Osteoblast (primary cell): ENCODE data around the gene HTR4. TPM values are rescaled to one million over a fixed set of nuclear protein-coding genes. Genes with fewer than 3 reads are reported as not detected.

Source experiments
- DNase-seq: peaks from one replicate; pipeline ENCODE4 v3.0.0; 2011; ENCODE audit warnings: low spot score, mixed read lengths; ENCODE audit not compliant: insufficient read length; ENCODE audit errors: missing footprints
- H2AFZ ChIP-seq: 2 replicates; pipeline ENCODE4 v1.6.0; 2011; ENCODE audit warnings: mild to moderate bottlenecking, low read length
- H3K27ac ChIP-seq: 2 replicates; pipeline ENCODE4 v1.5.1; 2011; ENCODE audit warnings: mild to moderate bottlenecking, low read depth, low read length, moderate library complexity
- H3K27me3 ChIP-seq: 2 replicates; pipeline ENCODE4 v1.6.0; 2012; ENCODE audit warnings: mild to moderate bottlenecking, control low read depth, inconsistent platforms, low read length, moderate library complexity; ENCODE audit not compliant: insufficient read depth
- H3K36me3 ChIP-seq: 2 replicates; pipeline ENCODE4 v1.5.1; 2011; ENCODE audit warnings: mild to moderate bottlenecking, low read length, control low read depth, moderate library complexity; ENCODE audit not compliant: insufficient read depth
- H3K4me1 ChIP-seq: 2 replicates; pipeline ENCODE4 v1.5.1; 2011; ENCODE audit warnings: mild to moderate bottlenecking, low read length, control low read depth, moderate library complexity; ENCODE audit not compliant: insufficient read depth
- H3K4me2 ChIP-seq: 2 replicates; pipeline ENCODE4 v1.6.0; 2011; ENCODE audit warnings: mild to moderate bottlenecking, low read length; ENCODE audit not compliant: insufficient read depth
- H3K4me3 ChIP-seq: fragments of 200-600 bp; sonication (generic); 3 replicates; pipeline ENCODE4 v1.5.1; 2012; ENCODE audit warnings: mild to moderate bottlenecking, low read length, inconsistent platforms; ENCODE audit not compliant: insufficient read depth
- H3K79me2 ChIP-seq: 2 replicates; pipeline ENCODE4 v1.6.0; 2012; ENCODE audit warnings: mild to moderate bottlenecking, low read length, control low read depth, inconsistent platforms; ENCODE audit not compliant: insufficient read depth
- H3K9me3 ChIP-seq: 2 replicates; pipeline ENCODE4 v1.5.1; 2011; ENCODE audit warnings: low read depth, low read length, control low read depth
- H4K20me1 ChIP-seq: 2 replicates; pipeline ENCODE4 v1.6.0; 2012; ENCODE audit warnings: mild to moderate bottlenecking, low read length, control low read depth; ENCODE audit not compliant: insufficient read depth
- total RNA-seq: library from RNA; depleted of rRNA; stranded (reverse); fragments of >200 nt; gene quantifications from 2 replicates; pipeline ENCODE4 v1.2.3, GENCODE V29; 2012
- TF ChIP-seq, protein P1 (sequence below): IDR thresholded peaks from 2 replicates; pipeline ENCODE4 v1.5.1; 2011; ENCODE audit warnings: mild to moderate bottlenecking, low read depth, low read length, moderate library complexity; ENCODE audit errors: extremely low read depth

HTR4 gene
- total RNA-seq, 1 donor, result not detected

DNA sequence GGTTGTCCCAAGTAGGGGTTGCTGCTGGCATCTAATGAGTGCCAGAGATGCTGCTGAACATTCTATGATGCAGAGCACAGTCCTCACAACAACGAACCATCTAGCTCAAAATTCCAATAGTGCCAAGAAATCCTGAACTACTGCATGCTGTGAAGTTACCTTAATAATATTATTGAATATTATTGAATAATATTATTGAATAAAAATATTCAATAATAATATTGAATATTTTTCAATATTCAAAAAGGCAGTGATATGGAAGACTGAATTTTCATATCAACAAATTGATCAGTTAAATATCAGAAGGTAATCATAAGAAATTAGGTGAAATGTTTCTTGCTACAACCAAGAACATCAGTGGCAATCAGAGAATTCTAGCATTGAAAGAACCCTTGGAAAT lies 2.8 kb downstream of the HTR4 start:
- H3K27ac ChIP-seq, result no peak overlapping the region

DNA sequence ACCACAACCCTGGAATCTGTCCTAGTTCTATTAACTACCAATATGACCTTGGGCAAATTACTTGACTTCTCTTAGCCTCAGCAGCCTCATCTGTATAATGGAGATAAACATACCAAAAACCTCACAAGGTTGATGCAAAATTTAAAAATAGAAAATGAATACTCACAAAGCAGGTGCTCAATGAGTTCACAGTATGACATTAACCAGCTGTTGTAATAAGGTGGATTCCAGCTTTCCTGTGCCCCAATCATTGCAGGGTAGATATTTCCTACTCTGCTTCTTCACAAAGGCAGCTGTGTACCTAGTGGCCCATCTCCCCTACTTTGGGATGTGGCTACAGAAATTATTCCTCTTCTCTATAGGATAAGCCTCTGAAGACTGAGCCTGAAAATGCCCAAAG lies 8.8 kb downstream of the HTR4 start:
- H3K79me2 ChIP-seq, result no peaks in the 10 kb centered on the region
- H3K4me3 ChIP-seq, result no peak overlapping the region
- no peak for DNase-seq
- H3K27me3 ChIP-seq, result no peaks in the 10 kb centered on the region
- H2AFZ ChIP-seq, result no peak overlapping the region
- TF ChIP-seq, protein P1, sequence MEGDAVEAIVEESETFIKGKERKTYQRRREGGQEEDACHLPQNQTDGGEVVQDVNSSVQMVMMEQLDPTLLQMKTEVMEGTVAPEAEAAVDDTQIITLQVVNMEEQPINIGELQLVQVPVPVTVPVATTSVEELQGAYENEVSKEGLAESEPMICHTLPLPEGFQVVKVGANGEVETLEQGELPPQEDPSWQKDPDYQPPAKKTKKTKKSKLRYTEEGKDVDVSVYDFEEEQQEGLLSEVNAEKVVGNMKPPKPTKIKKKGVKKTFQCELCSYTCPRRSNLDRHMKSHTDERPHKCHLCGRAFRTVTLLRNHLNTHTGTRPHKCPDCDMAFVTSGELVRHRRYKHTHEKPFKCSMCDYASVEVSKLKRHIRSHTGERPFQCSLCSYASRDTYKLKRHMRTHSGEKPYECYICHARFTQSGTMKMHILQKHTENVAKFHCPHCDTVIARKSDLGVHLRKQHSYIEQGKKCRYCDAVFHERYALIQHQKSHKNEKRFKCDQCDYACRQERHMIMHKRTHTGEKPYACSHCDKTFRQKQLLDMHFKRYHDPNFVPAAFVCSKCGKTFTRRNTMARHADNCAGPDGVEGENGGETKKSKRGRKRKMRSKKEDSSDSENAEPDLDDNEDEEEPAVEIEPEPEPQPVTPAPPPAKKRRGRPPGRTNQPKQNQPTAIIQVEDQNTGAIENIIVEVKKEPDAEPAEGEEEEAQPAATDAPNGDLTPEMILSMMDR, result no peak
- H3K4me2 ChIP-seq, result no peak overlapping the region
- no peaks in the 10 kb centered on the region for H4K20me1 ChIP-seq
- H3K9me3 ChIP-seq, result no peaks in the 10 kb centered on the region
- H3K27ac ChIP-seq, result no peak overlapping the region
- H3K4me1 ChIP-seq, result no peaks in the 10 kb centered on the region
- H3K36me3 ChIP-seq, result no peaks in the 10 kb centered on the region

More for the DNA sequence above, 2.8 kb downstream of the HTR4 start:
- Histone ChIP-seq H2AFZ (no peak overlapping the region), H3K9me3 (no peaks in the 10 kb centered on the region), H4K20me1 (no peaks in the 10 kb centered on the region), H3K36me3 (no peaks in the 10 kb centered on the region), H3K4me3 (no peak overlapping the region), H3K4me2 (no peak overlapping the region), H3K27me3 (peaks cover 16% of the 10 kb centered on the region), H3K79me2 (no peaks in the 10 kb centered on the region), H3K4me1 (no peaks in the 10 kb centered on the region)
- DNase-seq, result no peak
- TF ChIP-seq, protein P1, result no peak

DNA sequence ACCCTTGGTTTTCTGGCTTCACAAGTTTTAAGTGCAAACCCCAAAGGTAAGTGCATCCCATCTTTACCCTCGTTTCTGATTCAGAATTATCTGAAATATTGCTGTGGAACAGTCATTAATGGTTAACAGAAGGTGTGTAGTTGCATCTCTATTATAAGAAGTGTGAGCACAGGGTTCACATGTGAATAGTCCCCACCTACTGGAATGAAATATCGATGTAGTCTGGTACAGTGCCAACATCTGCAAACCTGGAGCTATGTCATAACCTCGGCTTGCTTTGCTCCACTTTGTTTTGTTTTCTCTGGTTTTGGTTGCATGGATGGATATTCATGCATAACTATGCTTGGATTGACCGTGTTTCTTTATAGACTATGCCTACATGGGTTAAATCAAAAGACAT lies 12.6 kb downstream of the HTR4 start:
- H3K9me3 ChIP-seq, result no peaks in the 10 kb centered on the region
- no peak for DNase-seq
- H2AFZ ChIP-seq, result no peak overlapping the region
- H3K4me3 ChIP-seq, result no peak overlapping the region
- H3K79me2 ChIP-seq, result no peaks in the 10 kb centered on the region
- H3K27me3 ChIP-seq, result no peaks in the 10 kb centered on the region
- H3K27ac ChIP-seq, result no peak overlapping the region
- H4K20me1 ChIP-seq, result no peaks in the 10 kb centered on the region
- no peaks in the 10 kb centered on the region for H3K36me3 ChIP-seq
- no peak overlapping the region for H3K4me2 ChIP-seq
- TF ChIP-seq, protein P1, result no peak
- H3K4me1 ChIP-seq, result no peaks in the 10 kb centered on the region

DNA sequence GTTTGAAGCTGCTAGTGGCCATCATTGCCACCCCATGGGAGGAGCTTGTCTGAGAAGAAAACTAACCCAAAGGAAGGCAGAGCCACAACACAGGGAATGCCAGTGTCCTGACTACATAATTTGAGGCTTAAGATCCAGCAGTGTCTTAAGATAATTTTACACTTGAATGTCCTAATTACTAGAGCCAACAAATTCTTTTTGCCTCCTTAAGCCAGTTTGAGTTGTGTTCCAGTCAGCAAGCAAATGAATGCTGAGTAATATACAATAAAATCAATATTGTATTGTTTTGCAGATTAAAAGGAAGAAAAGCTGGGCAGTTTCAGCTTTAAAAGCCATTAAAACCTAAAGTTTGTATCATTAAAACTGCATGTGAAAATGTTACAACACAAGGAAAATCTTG lies 13.9 kb downstream of the HTR4 start:
- Histone ChIP-seq H3K36me3 (no peaks in the 10 kb centered on the region), H3K4me2 (no peak overlapping the region)
- TF ChIP-seq, protein P1, result no peak

More for the DNA sequence above, 13.9 kb downstream of the HTR4 start:
- H3K27ac ChIP-seq, result no peak overlapping the region
- no peaks in the 10 kb centered on the region for H3K4me1 ChIP-seq
- no peak overlapping the region for H2AFZ ChIP-seq
- no peaks in the 10 kb centered on the region for H3K79me2 ChIP-seq
- no peaks in the 10 kb centered on the region for H3K9me3 ChIP-seq
- DNase-seq, result no peak
- H3K4me3 ChIP-seq, result no peak overlapping the region
- H3K27me3 ChIP-seq, result no peaks in the 10 kb centered on the region
- H4K20me1 ChIP-seq, result no peaks in the 10 kb centered on the region
